ENCODE measurements around the gene PDE8B.

DNA sequence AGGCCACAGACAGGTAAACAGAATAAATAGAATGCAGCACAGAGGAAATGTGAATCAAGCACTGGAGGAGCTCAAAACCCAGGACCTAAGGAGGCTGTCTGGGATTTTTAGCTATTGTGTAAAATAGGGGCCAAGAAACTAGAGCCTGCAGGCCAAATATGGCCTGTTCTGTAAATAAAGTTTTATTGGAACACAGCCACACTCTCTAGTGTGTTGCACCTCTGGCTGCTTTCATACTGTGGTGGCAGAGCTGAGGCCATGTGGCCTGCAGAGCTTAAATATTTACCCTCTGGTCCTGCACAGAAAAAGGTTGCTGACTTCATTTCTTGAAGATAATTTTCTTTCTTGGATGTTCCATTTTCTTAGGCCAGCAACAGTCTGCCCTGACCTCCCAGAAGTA, 145.3 kb downstream of the PDE8B start:
- no peak for TF ChIP-seq POLR2A (IDR thresholded peaks at IDR 0.05)
- TF ChIP-seq, protein P1, sequence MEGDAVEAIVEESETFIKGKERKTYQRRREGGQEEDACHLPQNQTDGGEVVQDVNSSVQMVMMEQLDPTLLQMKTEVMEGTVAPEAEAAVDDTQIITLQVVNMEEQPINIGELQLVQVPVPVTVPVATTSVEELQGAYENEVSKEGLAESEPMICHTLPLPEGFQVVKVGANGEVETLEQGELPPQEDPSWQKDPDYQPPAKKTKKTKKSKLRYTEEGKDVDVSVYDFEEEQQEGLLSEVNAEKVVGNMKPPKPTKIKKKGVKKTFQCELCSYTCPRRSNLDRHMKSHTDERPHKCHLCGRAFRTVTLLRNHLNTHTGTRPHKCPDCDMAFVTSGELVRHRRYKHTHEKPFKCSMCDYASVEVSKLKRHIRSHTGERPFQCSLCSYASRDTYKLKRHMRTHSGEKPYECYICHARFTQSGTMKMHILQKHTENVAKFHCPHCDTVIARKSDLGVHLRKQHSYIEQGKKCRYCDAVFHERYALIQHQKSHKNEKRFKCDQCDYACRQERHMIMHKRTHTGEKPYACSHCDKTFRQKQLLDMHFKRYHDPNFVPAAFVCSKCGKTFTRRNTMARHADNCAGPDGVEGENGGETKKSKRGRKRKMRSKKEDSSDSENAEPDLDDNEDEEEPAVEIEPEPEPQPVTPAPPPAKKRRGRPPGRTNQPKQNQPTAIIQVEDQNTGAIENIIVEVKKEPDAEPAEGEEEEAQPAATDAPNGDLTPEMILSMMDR (IDR thresholded peaks at IDR 0.05): no peak
